ENCODE data around the gene OBSL1.

OBSL1 gene

DNA sequence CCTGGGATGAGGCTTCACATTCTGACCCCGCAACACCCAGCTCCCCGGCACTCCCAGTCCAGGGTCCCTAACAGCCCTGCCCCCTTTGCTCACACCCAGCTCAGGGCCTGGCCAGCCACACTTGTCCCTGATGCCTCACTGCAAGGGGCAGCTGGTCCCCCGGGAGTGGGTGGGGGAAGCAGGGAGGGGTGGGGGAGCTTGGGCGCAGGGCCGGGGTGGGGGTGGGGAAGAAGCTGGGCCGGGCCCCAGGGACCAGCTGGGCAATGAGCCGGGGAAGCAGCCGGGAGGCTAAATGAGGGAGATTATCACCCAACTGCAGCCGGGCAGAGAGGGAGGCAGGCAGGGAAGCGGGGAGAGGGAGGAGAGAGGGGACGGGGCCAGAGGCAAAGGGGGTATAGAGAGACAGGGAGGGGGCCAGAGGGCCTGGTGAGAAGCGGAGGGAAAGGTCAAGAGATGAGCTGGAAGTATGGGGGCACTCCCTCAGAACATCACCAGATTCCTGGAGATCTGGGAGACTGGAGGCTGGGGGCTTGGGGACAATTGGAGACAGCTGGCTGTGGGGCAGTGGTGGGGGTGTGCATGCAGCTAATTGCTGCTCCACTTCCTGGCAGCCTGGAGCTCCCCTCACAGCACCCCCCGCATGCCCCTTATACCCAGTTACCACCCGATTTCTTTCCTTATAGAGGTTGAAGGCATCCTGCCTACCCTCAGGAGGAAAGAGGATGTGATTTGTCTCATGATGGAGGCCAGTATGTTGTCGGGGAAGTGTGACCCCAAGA is 59.6 kb downstream of the OBSL1 start:
- no peak for DNase-seq

DNA sequence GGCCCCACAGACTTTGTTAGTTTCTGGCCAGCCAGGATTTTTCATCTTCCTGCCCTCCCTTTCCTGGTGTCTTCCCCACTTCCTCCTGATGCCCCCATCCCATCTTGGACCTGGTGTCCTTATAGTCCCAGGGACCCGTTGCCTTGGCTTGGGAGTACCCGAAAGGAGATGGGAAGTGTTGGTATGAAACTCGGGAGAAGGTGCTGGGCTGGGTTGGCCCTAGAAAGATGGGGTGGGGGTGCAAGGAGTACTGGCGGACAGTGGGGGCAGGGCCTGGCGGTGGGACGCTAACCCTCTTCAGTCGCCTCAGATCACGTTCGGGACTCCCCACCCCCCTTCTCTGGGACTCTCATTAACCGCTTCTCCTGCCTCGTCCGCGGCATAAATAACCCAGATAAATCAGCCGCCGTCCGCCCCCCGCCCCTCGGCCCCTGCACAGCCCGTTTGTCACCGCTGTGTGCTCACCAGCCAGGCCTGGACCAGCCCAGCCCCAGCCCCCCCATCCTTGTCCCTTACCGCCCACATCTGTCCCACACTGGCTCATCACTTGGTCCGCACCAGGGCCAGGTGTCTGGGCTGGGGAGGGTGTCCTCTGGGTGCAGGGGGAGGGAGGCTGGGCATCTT is 60.7 kb downstream of the OBSL1 start:
- DNase-seq, result no peak

DNA sequence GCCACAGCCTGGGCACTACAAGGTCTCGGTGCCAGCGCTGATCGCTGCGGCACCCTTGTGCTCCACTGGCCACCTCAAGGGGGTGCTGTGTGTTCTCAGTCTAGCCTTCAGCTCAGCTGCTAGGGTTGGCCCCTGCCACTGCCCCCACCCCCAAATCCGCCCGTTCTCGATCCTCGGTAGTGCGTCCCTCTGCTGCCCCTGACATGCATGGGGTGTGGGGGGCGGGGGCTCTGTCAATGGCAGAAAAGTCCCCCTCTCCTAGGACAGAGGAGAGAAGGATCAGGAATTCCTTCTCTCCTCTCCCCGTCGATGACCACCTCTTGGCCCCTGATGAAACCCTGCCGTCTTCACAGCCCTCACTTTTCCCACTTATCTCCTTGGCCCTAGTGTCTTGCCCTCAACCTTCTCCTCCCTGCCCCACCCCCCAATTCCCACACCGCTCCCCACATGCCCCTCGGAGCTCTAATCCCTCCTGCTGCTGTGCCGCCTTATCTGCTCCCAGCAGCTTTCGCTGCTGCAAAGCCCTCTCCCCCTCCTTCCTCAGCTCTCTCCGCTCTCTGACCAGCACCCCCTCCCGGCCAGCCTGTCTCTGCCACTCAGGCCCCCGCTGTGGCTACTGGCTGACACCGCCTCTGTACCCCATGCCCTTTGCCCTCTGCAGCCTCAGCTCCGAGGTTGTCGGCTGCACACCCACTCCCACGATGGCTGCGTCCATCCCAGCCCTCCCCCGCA is 61.4 kb downstream of the OBSL1 start:
- DNase-seq, result peak; percentile 42

DNA sequence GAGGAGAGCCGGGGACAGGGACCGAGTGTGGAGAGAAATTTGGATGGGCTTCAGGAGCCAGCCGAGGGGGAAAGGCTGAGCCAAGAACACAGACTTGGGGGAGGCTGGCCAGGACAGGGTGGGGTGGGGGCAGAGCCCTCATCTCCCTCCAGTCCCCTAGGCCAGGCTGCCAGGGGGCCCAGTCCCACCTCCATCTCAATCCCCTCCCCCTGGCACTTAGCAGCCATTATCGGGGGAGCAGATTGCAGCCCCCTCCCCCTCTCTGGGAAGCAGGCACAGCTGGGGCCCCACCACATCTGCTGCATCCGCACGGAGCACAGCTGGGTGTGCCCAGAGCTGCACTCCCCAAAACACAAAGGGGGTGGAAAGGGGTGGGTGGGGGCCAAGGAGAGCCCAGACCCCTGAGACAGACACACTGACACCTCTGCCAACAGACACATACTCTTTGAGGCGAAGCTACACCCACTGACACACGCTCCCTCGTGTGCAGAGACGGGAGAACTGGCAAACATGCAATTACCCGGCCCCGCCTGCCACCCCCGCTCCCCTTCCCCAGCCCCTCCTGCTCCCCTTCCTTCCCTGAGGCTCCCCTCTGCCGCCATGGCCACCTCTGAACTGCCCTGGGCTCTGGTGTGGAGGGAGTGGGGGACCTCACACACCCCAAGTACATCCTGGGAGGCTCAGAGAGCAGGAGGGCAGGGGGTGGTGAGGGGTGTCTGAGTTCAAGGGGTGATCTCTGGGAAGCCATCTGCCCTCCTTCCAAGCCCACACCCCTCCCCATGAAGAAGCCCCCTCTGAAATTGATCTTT is 62.2 kb downstream of the OBSL1 start:
- DNase-seq, result no peak

DNA sequence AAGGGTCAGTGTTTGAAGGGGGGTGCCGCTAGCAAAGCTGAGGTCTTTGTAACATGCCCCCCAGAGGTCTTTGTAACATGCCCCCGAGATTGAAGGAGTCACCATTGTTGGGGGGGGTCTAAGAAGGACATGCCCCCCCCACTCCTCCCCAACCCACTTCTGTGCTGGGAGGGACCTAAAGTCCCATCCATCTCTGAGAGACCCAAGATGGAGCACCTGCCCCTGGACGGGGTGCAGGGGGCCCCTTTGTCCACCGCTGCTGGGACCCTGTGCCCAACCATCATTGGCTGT is 63.0 kb downstream of the OBSL1 start:
- DNase-seq, result no peak

DNA sequence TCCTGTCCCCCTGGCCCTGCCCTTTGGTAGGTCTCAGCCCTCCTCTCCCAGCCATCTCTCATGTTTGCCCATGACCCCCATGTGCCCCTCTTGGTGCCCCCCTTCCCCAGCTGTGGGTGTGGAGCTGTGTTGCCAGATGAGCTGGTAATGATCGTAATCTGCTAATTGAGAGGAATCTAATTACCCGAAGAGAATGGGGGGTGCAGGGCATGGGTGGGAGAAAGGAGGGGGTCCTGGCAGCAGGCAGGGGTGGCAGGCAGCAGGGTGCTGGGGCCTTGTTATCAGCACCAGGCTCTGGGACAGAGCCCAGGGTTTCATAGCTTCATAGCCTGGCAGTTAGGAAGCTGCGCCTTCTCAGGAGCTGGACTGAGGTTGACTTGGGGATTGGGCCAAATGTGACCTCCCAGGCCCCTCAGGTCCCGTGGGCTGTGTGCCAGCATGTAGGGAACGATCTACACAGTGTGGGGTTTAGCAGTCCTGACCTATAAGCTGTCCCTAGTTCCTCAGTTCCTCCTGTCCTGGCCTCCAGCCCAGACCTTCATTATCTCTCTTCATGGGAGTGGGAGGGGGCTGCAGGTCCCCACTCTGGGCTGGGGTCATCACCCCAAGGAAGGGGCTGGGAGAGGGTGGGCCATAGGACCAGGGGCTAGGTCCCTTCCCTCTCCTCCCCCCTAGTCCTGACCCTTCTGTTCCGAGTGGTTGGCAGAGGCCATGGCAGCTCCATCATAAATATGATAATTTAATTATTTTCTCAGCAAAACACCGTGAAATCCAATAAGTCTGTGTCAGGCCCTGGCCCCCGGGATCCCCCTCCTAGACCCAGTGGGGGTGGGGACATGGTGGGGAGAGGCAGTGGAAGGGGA is 63.5 kb downstream of the OBSL1 start:
- DNase-seq, result no peak

DNA sequence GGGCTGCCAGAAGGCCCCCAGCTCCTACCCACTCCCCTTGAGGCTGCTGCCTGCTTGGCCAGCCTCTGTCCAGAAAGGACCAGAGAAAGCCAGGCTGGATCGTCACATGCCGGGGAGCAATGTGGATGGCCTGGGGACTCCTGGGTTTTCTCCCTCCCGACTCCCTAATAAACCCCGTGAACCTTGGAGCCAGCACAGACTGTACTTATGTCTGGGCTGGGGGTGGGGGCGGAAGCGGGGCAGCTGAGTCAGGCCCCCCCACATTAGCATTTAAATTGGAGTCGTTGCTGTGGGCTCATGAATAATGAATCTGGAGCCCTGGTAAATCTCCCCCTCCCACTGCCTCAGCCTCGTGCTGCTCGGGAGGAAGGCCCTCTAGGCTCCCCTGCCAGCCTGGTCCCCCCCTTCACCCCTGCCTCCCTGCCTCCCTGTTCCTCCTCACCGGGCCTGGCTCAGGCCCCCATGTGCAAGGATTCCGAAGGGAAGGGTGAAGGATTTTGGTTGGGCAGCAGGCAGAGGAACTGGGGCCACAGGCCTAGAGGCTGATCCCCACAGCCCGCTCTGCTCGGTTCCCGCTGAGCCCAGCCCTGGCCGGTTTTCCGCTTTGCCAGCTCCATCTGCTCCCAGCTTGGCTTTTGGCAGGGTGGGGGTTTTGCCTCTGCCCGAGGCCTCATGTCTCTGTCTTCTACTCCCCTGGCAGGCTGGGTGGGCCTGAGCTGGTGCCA is 64.4 kb downstream of the OBSL1 start:
- no peak for DNase-seq

DNA sequence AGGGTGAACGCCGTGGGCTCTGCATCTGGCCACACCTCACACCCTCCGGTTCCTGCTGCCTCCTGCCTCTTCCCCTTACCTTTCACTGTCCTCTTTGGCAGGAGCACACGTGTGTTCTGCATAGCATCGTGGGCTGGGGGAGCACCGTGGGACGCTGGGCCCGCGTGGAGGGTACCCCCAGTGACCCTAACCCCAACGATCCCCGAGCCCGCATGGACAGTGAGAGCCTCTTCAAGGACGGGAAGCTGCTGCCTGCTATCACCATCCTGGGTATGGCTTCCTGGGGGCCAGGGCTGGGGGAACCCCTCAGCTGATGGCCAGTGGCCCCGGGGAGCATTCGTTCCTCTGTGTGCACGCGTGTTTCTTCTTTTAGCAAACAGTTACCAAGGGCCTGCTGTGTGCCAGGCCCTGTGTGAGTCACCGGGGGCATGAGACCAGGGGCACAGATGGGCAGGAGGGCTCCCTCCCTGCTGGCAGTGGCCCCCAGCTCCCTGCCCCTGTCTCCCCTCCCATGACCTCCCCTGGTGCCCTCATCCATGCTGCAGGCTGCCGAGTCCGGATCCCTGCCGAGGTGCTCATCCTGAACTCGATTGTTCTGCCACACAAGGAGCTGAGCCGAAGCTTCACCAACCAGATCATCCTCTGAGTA is 65.1 kb downstream of the OBSL1 start:
- no peak for DNase-seq

DNA sequence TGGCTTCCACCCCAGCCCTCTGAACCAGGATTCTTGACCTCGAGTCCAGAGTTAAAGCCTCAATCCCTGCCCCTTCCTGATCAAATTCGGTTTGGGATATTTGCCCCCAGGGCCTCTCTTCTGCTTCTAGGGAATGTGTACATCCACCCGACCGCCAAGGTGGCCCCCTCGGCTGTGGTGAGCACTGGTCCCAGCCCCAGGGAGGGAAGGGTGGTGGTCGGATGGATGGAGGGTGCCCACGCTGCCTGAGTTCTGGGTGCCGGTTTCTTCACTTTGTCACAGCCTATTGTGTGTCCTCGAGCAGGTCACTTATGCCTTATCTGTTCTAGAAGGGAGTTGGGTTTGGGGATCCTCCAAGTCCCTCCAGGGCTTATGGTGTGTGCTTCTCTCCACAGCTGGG is 65.8 kb downstream of the OBSL1 start:
- DNase-seq, result no peak

DNA sequence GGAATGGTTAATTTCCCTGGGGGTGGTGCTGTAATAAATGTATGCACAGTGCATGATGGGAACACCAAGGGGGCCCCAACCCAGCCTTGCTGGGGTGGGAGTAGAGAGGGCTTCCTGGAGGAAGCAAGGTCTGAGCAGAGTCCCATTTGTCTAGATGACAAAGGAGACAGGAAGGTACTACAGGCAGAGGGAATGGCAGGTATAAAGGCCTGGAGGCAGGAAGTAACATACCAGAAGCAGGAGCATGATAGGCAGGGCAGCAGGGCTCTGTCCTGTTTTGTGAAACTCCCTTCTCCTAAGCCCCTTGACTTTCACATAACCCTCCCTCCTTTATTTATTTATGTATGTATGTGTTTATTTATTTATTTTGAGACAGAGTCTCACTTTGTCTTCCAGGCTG is 68.7 kb downstream of the OBSL1 start:
- DNase-seq, result no peak

DNA sequence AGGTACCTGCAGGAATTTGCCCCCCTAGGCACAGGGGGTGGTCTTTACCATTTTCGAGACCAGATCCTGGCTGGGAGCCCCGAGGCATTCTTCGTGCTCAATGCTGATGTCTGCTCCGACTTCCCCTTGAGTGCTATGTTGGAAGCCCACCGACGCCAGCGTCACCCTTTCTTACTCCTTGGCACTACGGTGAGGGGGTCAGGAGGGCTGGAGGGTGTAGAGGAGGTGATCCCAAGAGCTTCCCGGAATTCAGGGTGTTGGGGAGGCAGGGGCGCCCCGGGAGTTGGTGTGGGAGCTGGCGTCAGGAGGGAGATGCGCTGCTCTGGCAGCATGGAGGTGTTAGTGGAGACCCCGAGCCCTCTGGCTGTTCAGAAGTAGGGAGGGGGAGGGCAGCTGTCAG is 69.5 kb downstream of the OBSL1 start:
- no peak for DNase-seq
